ENCODE measurements around the gene UTP15.
A peak's percentile ranks its signal among the peaks of the same experiment; 100 is the strongest.

Gene UTP15

GRCh38 chr5:73612799-73613198, 47.3 kb downstream of the UTP15 start:
- DNase-seq (ENCODE audit: low read depth), result no peak
- H3K4me3 ChIP-seq (ENCODE audit: low read length), result no peak overlapping the region
- no peak for TF ChIP-seq CTCF (conservative IDR thresholded peaks at IDR 0.05; ENCODE audit: low read length)

- no peak for TF ChIP-seq CTCF (conservative IDR thresholded peaks at IDR 0.05; ENCODE audit: low read length)
- no peak overlapping the region for H3K4me3 ChIP-seq (ENCODE audit: low read length)
- no peak for DNase-seq (ENCODE audit: low read depth)
Measured at GRCh38 chr5:73615085-73615484, 49.5 kb downstream of the UTP15 start.

- DNase-seq (ENCODE audit: low read depth), result no peak
- H3K4me3 ChIP-seq (ENCODE audit: low read length), result no peak overlapping the region
- TF ChIP-seq CTCF (conservative IDR thresholded peaks at IDR 0.05; ENCODE audit: low read length), result no peak
Measured at GRCh38 chr5:73615947-73616346, 50.4 kb downstream of the UTP15 start.

- no peak overlapping the region for H3K4me3 ChIP-seq (ENCODE audit: low read length)
- no peak for TF ChIP-seq CTCF (conservative IDR thresholded peaks at IDR 0.05; ENCODE audit: low read length)
- peak; percentile 16 for DNase-seq (ENCODE audit: low read depth)
Measured at GRCh38 chr5:73617510-73618279, 52.2 kb downstream of the UTP15 start.

- no peak overlapping the region for H3K4me3 ChIP-seq (ENCODE audit: low read length)
- TF ChIP-seq CTCF (conservative IDR thresholded peaks at IDR 0.05; ENCODE audit: low read length), result no peak
- no peak for DNase-seq (ENCODE audit: low read depth)
Measured at GRCh38 chr5:73619606-73620333, 54.2 kb downstream of the UTP15 start.

- TF ChIP-seq CTCF (conservative IDR thresholded peaks at IDR 0.05; ENCODE audit: low read length), result no peak
- no peak for DNase-seq (ENCODE audit: low read depth)
- H3K4me3 ChIP-seq (ENCODE audit: low read length), result no peak overlapping the region
Measured at GRCh38 chr5:73620334-73620687, 54.8 kb downstream of the UTP15 start.

- DNase-seq (ENCODE audit: low read depth), result no peak
- H3K4me3 ChIP-seq (ENCODE audit: low read length), result no peak overlapping the region
- TF ChIP-seq CTCF (conservative IDR thresholded peaks at IDR 0.05; ENCODE audit: low read length), result no peak
Measured at GRCh38 chr5:73623060-73623459, 57.5 kb downstream of the UTP15 start.
